HG03175 (cell line): ENCODE results near the gene SUSD1.
A peak's percentile ranks its signal among the peaks of the same experiment; 100 is the strongest.

ENCODE experiments used
- ATAC-seq: cut with Tn5 transposase; IDR thresholded peaks from one replicate; pipeline ENCODE4 v1.9.1; 2021; ENCODE audit warnings: mild to moderate bottlenecking, moderate library complexity; ENCODE audit not compliant: unreplicated experiment

SUSD1 gene

GRCh38 chr9:112072721-112073638 is 102.1 kb downstream of the SUSD1 start:
- no peak for ATAC-seq

GRCh38 chr9:112069318-112070169 is 105.6 kb downstream of the SUSD1 start:
- ATAC-seq: peak; percentile 75

GRCh38 chr9:112065806-112066606 is 109.1 kb downstream of the SUSD1 start:
- ATAC-seq: no peak

GRCh38 chr9:112064871-112065270 is 110.2 kb downstream of the SUSD1 start:
- no peak for ATAC-seq

- ATAC-seq: no peak
Measured at GRCh38 chr9:112063586-112063985, 111.5 kb downstream of the SUSD1 start.

GRCh38 chr9:112063151-112063550 is 111.9 kb downstream of the SUSD1 start:
- no peak for ATAC-seq

GRCh38 chr9:112061152-112061740 is 113.9 kb downstream of the SUSD1 start:
- ATAC-seq: peak; percentile 84

- ATAC-seq: no peak
Measured at GRCh38 chr9:112059966-112060320, 115.2 kb downstream of the SUSD1 start.

- peak; percentile 49 for ATAC-seq
Measured at GRCh38 chr9:112059145-112059965, 115.7 kb downstream of the SUSD1 start.

- ATAC-seq: no peak
Measured at GRCh38 chr9:112056996-112057395, 118.1 kb downstream of the SUSD1 start.

GRCh38 chr9:112054916-112055315 is 120.2 kb downstream of the SUSD1 start:
- ATAC-seq: no peak

GRCh38 chr9:112051812-112052211 is 123.3 kb downstream of the SUSD1 start:
- ATAC-seq: no peak

GRCh38 chr9:112050544-112051475 is 124.3 kb downstream of the SUSD1 start:
- ATAC-seq: no peak

GRCh38 chr9:112049811-112050516 is 125.1 kb downstream of the SUSD1 start:
- no peak for ATAC-seq

GRCh38 chr9:112048924-112049691 is 126.0 kb downstream of the SUSD1 start:
- ATAC-seq: no peak

- ATAC-seq: no peak
Measured at GRCh38 chr9:112047538-112048066, 127.5 kb downstream of the SUSD1 start.

GRCh38 chr9:112046181-112046580 is 128.9 kb downstream of the SUSD1 start:
- no peak for ATAC-seq
